ENCODE data around the gene CROT. TPM values are rescaled to one million over a fixed set of nuclear protein-coding genes. Genes with fewer than 3 reads are reported as not detected.

CROT gene
- polyA plus RNA-seq, 3 donors, result 30.8 to 35.3 (median 34.9) TPM

DNA sequence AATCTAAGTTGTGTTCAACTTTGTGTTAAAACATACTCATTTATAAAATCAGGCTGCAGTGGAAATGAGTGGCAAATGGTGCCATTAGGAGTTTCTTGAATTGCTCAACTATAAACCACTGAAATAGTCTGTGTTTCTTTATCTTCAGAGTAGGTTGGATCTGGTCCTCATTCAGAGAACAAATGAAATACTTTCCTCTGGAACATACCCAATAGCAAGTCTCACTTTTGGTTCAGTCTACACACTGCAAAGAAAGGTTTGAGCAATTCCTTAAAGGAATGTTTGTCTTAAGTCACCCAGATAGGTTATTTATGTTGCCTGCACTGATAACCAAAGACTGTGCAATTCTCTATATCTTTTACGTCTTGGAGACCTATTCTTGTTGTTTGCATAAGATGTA lies 67.6 kb downstream of the CROT start:
- no peak for DNase-seq (ENCODE audit: low read depth in 3 of 3, low spot score in 2 of 3)

- DNase-seq (ENCODE audit: low read depth in 3 of 3, low spot score in 2 of 3), result no peak
These were observed 68.7 kb downstream of the CROT start for GRCh38 chr7:87413951-87414793.

DNA sequence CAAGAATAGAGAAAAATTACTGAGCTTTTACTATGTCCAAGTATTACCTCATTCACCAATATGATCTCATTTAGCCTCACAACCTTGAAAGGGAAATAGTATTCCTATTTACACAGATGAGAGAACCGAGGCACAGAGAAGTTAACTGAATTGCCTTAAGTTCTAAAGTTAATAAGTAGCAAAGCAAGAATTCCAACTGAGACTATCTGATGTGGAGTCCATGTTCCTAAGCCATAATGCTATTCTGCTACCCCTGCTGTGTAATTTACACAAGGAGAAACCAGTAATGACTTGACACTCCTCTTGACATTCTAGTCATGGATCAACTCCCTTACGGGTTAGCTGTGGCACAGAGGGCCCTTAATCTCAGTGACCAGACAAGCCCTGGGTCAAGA lies 69.3 kb downstream of the CROT start:
- DNase-seq (ENCODE audit: low read depth in 3 of 3, low spot score in 2 of 3), result no peak

- peak in 2 of 3 donors; percentile 31 to 41 for DNase-seq (ENCODE audit: low read depth in 3 of 3, low spot score in 2 of 3)
These were observed 71.5 kb downstream of the CROT start for GRCh38 chr7:87416682-87417587.

- no peak for DNase-seq (ENCODE audit: low read depth in 3 of 3, low spot score in 2 of 3)
These were observed 74.7 kb downstream of the CROT start for GRCh38 chr7:87420173-87420572.

DNA sequence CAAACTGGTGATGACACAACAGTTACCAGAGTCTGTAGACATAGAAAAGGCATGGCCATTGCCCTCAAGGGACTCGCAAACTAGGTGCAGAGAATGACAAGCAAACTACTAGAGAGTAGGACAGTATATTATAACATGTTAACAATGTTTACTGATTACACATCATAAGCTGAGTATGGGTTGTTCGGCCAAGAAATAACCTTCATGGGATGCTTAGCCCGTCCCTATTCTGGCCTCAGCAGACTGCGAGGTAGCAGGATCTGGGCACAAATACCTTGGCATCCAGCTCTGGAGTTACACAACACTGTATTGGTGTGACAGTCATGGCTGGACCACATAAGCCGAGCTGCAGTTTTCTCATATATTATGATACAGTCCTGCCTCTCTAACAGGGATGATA lies 78.6 kb downstream of the CROT start:
- DNase-seq (ENCODE audit: low read depth in 3 of 3, low spot score in 2 of 3), result no peak

- DNase-seq (ENCODE audit: low read depth in 3 of 3, low spot score in 2 of 3), result no peak
These were observed 80.7 kb downstream of the CROT start for GRCh38 chr7:87426160-87426559.

DNA sequence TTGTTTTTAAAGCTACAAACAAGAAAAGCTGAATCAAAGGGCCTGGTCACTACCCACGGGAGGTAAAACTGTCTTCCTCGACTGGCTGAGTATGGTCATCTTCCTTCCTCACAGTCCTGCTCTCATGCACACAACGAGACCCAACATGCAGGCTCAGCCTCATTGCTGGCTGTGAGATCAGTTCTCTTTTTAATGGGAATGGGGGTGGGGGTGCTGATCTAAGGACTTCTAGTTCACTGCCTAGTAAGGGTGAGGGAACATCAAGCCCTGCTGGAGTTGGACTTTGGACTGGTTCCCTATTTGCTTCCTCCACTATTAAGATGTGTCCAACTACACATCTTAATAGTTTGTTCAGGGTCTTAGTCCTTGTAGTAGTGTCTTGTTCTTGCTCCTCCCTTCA lies 81.8 kb downstream of the CROT start:
- DNase-seq (ENCODE audit: low read depth in 3 of 3, low spot score in 2 of 3), result no peak

DNA sequence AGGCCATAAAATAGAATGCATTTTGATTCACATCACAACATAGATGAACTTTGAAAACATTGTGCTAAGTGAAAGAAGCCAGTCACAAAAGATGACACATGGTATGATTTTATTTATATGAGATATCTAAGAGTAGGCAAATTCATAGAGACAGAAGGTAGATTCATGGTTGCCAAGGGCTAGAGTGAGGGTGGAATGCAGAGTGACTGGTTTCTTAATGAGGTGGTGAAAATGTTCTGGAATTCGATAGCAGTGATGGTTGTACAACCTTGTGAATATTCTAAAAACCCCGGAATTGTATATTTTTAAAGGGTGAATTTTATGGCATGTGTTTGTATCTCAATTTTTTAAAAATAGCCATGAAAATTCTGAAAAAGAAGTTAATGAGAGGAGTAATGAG lies 87.1 kb downstream of the CROT start:
- no peak for DNase-seq (ENCODE audit: low read depth in 3 of 3, low spot score in 2 of 3)

GRCh38 chr7:87435546-87435945 lies 90.1 kb downstream of the CROT start:
- no peak for DNase-seq (ENCODE audit: low read depth in 3 of 3, low spot score in 2 of 3)

DNA sequence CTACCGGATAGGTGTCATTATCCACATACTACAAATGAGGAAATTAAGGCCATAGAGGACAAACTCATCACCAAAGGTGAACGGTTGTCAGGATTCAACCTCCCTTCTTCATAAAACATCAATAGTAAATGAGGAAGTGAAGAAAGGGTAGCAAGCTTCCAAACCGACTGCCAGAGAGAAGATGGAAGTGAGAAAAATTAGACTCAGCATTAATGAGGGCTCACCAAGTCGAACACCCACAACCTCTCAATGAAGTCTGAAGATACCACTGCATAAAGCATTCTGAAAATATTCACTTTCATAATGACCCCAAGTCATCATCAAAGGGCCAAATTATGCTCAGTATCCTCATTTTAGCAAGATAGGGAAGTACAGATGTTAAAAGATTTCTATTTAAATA lies 100.4 kb downstream of the CROT start:
- DNase-seq (ENCODE audit: low read depth in 3 of 3, low spot score in 2 of 3), result no peak

DNA sequence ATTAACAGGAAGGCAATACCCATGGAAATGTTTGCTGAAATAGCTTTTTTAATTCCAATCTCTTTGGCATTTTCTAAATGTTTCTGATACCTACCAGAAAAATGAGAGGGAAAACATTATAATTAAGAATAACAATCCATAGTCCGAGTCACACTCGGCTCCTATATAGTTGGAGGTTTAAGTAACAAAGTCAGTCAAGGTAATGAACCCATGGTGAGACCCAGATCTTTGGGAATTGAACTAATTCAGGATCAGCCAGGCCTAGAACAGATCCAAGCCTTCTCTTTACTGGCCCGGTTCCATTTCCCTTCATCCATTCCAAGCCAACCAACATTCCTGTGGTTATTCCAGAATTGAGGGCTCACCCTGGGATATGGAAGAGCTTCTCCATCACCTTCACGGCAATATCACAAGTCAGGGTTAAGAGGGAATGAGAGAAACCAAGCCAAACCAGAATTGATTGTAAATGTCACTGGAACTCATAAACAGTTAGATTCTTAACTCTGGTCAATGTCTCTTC lies 101.7 kb downstream of the CROT start:
- DNase-seq (ENCODE audit: low read depth in 3 of 3, low spot score in 2 of 3), result no peak

- DNase-seq (ENCODE audit: low read depth in 3 of 3, low spot score in 2 of 3), result peak in 1 of 3 donors; percentile 7
These were observed 102.9 kb downstream of the CROT start for GRCh38 chr7:87448388-87448787.

Other genes with a start within 250 kb of the CROT start
- 100 to 1,000 TPM; 144 to 164 (median 151) TPM for gene DMTF1, start 193.2 kb upstream of the CROT start, polyA plus RNA-seq (ENCODE audit: insufficient read length in 3 of 3)
- 10 to 100 TPM; 39.1 to 40.9 (median 40.1) TPM for gene TMEM243, start 125.9 kb upstream of the CROT start, polyA plus RNA-seq (ENCODE audit: insufficient read length in 3 of 3)
- gene ABCB4, start 130.0 kb downstream of the CROT start, polyA plus RNA-seq (ENCODE audit: insufficient read length in 3 of 3), result 1 to 10 TPM; 2.0 to 2.2 (median 2.1) TPM